Panc1 (cell line): ENCODE data around the gene SELENOP. TPM values are rescaled to one million over a fixed set of nuclear protein-coding genes. Genes with fewer than 3 reads are reported as not detected.

Source experiments
- ATAC-seq: fragments of 200-7000 bp; cut with Tn5 transposase; 2 replicates; pipeline ENCODE4 v1.9.1; 2020; ENCODE audit warnings: mild to moderate bottlenecking, moderate library complexity
- BruUV-seq: library from RNA; stranded (reverse); fragments of 400-500 nt; replicated peaks from 2 replicates; lab custom pipeline; 2021; lab: Mats Ljungman, UMichigan
- CTCF ChIA-PET: fragments of 300-600 bp; sonication (Branson Sonifier 250); formaldehyde crosslinking; loops from one replicate; lab custom pipeline; 2022; ENCODE audit warnings: antibody characterized with exemption; lab: Charles Lee
- POLR2A ChIA-PET: fragments of 300-600 bp; sonication (Branson Sonifier 250); formaldehyde crosslinking; loops from one replicate; lab custom pipeline; 2022; ENCODE audit warnings: antibody characterized with exemption; lab: Charles Lee
- DNase-seq: peaks from one replicate; pipeline ENCODE4 v3.0.0-alpha.2; 2010; ENCODE audit warnings: low read depth, low spot score
- H3K27ac ChIP-seq: 2 replicates; pipeline ENCODE4 v1.5.1; 2011; ENCODE audit warnings: mild to moderate bottlenecking, low read length, inconsistent platforms
- H3K27me3 ChIP-seq: fragments of 200-500 bp; sonication (Bioruptor generic); 2 replicates; pipeline ENCODE4 v1.6.0; 2014; ENCODE audit warnings: low read length, inconsistent platforms; ENCODE audit not compliant: control insufficient read depth, insufficient read depth
- H3K36me3 ChIP-seq: fragments of 200-500 bp; sonication (Bioruptor generic); 2 replicates; pipeline ENCODE4 v1.5.1; 2014; ENCODE audit warnings: inconsistent platforms, mild to moderate bottlenecking, low read length, moderate library complexity; ENCODE audit not compliant: control insufficient read depth, insufficient read depth
- H3K4me1 ChIP-seq: 2 replicates; pipeline ENCODE4 v1.5.1; 2011; ENCODE audit warnings: inconsistent platforms, mild to moderate bottlenecking, low read length, moderate library complexity; ENCODE audit not compliant: control insufficient read depth, insufficient read depth
- H3K4me3 ChIP-seq, 2 experiments: 2 replicates each; pipeline ENCODE4 v1.5.1; 2011 to 2012; ENCODE audit warnings: low read depth in 2 of 2, low read length in 2 of 2, mild to moderate bottlenecking in 2 of 2, inconsistent platforms in 1 of 2, moderate library complexity in 1 of 2
- H3K9me3 ChIP-seq: fragments of 200-500 bp; sonication (Bioruptor generic); 2 replicates; pipeline ENCODE4 v1.5.1; 2014; ENCODE audit warnings: low read depth, mild to moderate bottlenecking, inconsistent platforms, low read length, moderate library complexity; ENCODE audit not compliant: control insufficient read depth, insufficient read depth
- POLR2AphosphoS5 ChIP-seq: IDR thresholded peaks from 2 replicates; pipeline ENCODE4 v1.6.1; 2012; ENCODE audit warnings: mild to moderate bottlenecking, low read depth, low read length, moderate library complexity
- SIN3A ChIP-seq: IDR thresholded peaks from 2 replicates; pipeline ENCODE4 v1.6.1; 2012; ENCODE audit warnings: low read depth, mild to moderate bottlenecking, low read length, moderate library complexity, borderline replicate concordance; ENCODE audit not compliant: insufficient read depth
- TCF7L2 ChIP-seq: IDR thresholded peaks from 2 replicates; pipeline ENCODE4 v1.6.1; 2011; ENCODE audit warnings: mild to moderate bottlenecking, low read depth, low read length, inconsistent platforms
- in situ Hi-C: cut with HindIII; loops from 2 replicates; pipeline ENCODE4 v1.10.0; 2016; ENCODE audit warnings: low sequenced_read_pairs, low pct_unique_long_range_greater_than_20kb
- intact Hi-C: fragments of 100-400 bp; cut with micrococcal nuclease; formaldehyde crosslinking; loops from one replicate; pipeline ENCODE4 v1.10.0; 2022; ENCODE audit not compliant: unreplicated experiment
- total RNA-seq: library from RNA; stranded (reverse); gene quantifications from one replicate; pipeline ENCODE4 v1.2.1, GENCODE V29; 2021; ENCODE audit not compliant: unreplicated experiment
- TF ChIP-seq, protein P1 (sequence below): fragments of 450-650 bp; IDR thresholded peaks from 2 replicates; pipeline ENCODE4 v1.5.1; 2017; ENCODE audit warnings: mild to moderate bottlenecking
- TF ChIP-seq, protein P2 (sequence below), 2 experiments: IDR thresholded peaks; 2 replicates each; pipeline ENCODE4 v1.6.1; 2011 to 2012; ENCODE audit warnings: low read depth in 2 of 2, control low read depth in 1 of 2, low read length in 1 of 2, mild to moderate bottlenecking in 1 of 2, moderate library complexity in 1 of 2; ENCODE audit not compliant: insufficient read depth in 1 of 2

The SELENOP gene
- total RNA-seq, 1 experiment from 2014 or later, result 1.6 TPM

- intact Hi-C loops (no loop called here), in situ Hi-C loops (no loop called here)
- no peak overlapping the region for H3K4me3 ChIP-seq
These were observed 25.9 kb downstream of the SELENOP start for GRCh38 chr5:42785756-42786155.

GRCh38 chr5:42784132-42784531 lies 27.6 kb downstream of the SELENOP start:
- intact Hi-C loops (no loop called here), in situ Hi-C loops (no loop called here)
- POLR2A ChIA-PET, result no interaction called here

More at GRCh38 chr5:42785756-42786155, 25.9 kb downstream of the SELENOP start:
- no peaks in the 10 kb centered on the region for H3K4me1 ChIP-seq
- H3K27ac ChIP-seq, result no peak overlapping the region
- no TSS peak for BruUV-seq
- POLR2A ChIA-PET, result no interaction called here
- DNase-seq (no peak), ATAC-seq (no peak)
- H3K27me3 ChIP-seq, result no peaks in the 10 kb centered on the region
- TF ChIP-seq, protein P1, sequence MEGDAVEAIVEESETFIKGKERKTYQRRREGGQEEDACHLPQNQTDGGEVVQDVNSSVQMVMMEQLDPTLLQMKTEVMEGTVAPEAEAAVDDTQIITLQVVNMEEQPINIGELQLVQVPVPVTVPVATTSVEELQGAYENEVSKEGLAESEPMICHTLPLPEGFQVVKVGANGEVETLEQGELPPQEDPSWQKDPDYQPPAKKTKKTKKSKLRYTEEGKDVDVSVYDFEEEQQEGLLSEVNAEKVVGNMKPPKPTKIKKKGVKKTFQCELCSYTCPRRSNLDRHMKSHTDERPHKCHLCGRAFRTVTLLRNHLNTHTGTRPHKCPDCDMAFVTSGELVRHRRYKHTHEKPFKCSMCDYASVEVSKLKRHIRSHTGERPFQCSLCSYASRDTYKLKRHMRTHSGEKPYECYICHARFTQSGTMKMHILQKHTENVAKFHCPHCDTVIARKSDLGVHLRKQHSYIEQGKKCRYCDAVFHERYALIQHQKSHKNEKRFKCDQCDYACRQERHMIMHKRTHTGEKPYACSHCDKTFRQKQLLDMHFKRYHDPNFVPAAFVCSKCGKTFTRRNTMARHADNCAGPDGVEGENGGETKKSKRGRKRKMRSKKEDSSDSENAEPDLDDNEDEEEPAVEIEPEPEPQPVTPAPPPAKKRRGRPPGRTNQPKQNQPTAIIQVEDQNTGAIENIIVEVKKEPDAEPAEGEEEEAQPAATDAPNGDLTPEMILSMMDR, result no peak
- TF ChIP-seq, protein P2, sequence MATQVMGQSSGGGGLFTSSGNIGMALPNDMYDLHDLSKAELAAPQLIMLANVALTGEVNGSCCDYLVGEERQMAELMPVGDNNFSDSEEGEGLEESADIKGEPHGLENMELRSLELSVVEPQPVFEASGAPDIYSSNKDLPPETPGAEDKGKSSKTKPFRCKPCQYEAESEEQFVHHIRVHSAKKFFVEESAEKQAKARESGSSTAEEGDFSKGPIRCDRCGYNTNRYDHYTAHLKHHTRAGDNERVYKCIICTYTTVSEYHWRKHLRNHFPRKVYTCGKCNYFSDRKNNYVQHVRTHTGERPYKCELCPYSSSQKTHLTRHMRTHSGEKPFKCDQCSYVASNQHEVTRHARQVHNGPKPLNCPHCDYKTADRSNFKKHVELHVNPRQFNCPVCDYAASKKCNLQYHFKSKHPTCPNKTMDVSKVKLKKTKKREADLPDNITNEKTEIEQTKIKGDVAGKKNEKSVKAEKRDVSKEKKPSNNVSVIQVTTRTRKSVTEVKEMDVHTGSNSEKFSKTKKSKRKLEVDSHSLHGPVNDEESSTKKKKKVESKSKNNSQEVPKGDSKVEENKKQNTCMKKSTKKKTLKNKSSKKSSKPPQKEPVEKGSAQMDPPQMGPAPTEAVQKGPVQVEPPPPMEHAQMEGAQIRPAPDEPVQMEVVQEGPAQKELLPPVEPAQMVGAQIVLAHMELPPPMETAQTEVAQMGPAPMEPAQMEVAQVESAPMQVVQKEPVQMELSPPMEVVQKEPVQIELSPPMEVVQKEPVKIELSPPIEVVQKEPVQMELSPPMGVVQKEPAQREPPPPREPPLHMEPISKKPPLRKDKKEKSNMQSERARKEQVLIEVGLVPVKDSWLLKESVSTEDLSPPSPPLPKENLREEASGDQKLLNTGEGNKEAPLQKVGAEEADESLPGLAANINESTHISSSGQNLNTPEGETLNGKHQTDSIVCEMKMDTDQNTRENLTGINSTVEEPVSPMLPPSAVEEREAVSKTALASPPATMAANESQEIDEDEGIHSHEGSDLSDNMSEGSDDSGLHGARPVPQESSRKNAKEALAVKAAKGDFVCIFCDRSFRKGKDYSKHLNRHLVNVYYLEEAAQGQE (IDR thresholded peaks at IDR 0.05; ENCODE audit: insufficient read depth in 1 of 2, low read depth in 2 of 2, low read length in 1 of 2), result no peak
- TF ChIP-seq POLR2AphosphoS5 (no peak), SIN3A (no peak), TCF7L2 (no peak)
- CTCF ChIA-PET, result no interaction called here
- no peaks in the 10 kb centered on the region for H3K9me3 ChIP-seq
- no peaks in the 10 kb centered on the region for H3K36me3 ChIP-seq

More at GRCh38 chr5:42784132-42784531, 27.6 kb downstream of the SELENOP start:
- DNase-seq, result no peak
- Histone ChIP-seq H3K9me3 (no peaks in the 10 kb centered on the region), H3K27ac (no peak overlapping the region), H3K4me3 (no peak overlapping the region), H3K27me3 (peaks cover 2% of the 10 kb centered on the region; the same call in 1 of the 2 replicates), H3K4me1 (no peaks in the 10 kb centered on the region), H3K36me3 (no peaks in the 10 kb centered on the region)
- no TSS peak for BruUV-seq
- CTCF ChIA-PET, result no interaction called here
- ATAC-seq, result no peak
- TF ChIP-seq, protein P2 (IDR thresholded peaks at IDR 0.05; ENCODE audit: insufficient read depth in 1 of 2, low read depth in 2 of 2, low read length in 1 of 2), result no peak
- no peak for TF ChIP-seq TCF7L2
- no peak for TF ChIP-seq POLR2AphosphoS5
- TF ChIP-seq, protein P1, result no peak
- TF ChIP-seq SIN3A, result no peak
